Measurements from ENCODE around the gene SCYL1.

The SCYL1 gene

GRCh38 chr11:65576232-65576866 is 51.5 kb downstream of the SCYL1 start:
- Histone ChIP-seq H3K27ac (ENCODE audit: low read depth, low read length) (no peak overlapping the region), H3K79me1 (ENCODE audit: low read length) (peaks cover under 1% of the 10 kb centered on the region), H4K8ac (ENCODE audit: low read depth, low read length) (no peak overlapping the region), H2BK5ac (ENCODE audit: low read length) (no peak overlapping the region), H3K23ac (ENCODE audit: low read length) (no peak overlapping the region), H3K4me3 (ENCODE audit: low read length) (no peak overlapping the region), H2AK5ac (ENCODE audit: low read length) (no peak overlapping the region), H3K18ac (ENCODE audit: low read length) (peak overlapping the region; percentile 35), H4K5ac (ENCODE audit: low read length) (no peak overlapping the region), H3K4ac (ENCODE audit: low read depth, low read length) (no peak overlapping the region), H2BK15ac (replicated peaks; ENCODE audit: low read depth) (no peak overlapping the region), H3K79me2 (ENCODE audit: control insufficient read depth, insufficient read depth, low read length) (peaks cover under 1% of the 10 kb centered on the region), H3K4me1 (ENCODE audit: control insufficient read depth, low read depth, low read length) (peaks cover 5% of the 10 kb centered on the region), H3K27me3 (ENCODE audit: insufficient read depth, low read length, poor library complexity) (no peaks in the 10 kb centered on the region), H3K36me3 (ENCODE audit: control insufficient read depth, insufficient read depth, low read length) (no peaks in the 10 kb centered on the region), H2BK120ac (ENCODE audit: low read depth, low read length) (no peak overlapping the region), H3K9ac (ENCODE audit: low read length) (peak overlapping the region; percentile 72), H3K4me2 (ENCODE audit: low read length) (no peak overlapping the region), H3K56ac (ENCODE audit: low read length) (peak overlapping the region; percentile 79)
- WGBS (ENCODE audit: extremely low coverage, insufficient coverage, low lambda C conversion rate) = no CpG with 5 or more reads among the region's 26 CpGs
- DNase-seq = no peak

- H3K4me2 ChIP-seq (ENCODE audit: low read length) = no peak overlapping the region
- no peak overlapping the region for H2BK120ac ChIP-seq (ENCODE audit: low read depth, low read length)
- H3K79me1 ChIP-seq (ENCODE audit: low read length) = no peaks in the 10 kb centered on the region
- H3K4me3 ChIP-seq (ENCODE audit: low read length) = no peak overlapping the region
- H2BK5ac ChIP-seq (ENCODE audit: low read length) = no peak overlapping the region
- no peak overlapping the region for H2AK5ac ChIP-seq (ENCODE audit: low read length)
- no peak overlapping the region for H3K27ac ChIP-seq (ENCODE audit: low read depth, low read length)
- H3K9ac ChIP-seq (ENCODE audit: low read length) = no peak overlapping the region
- no peak overlapping the region for H4K8ac ChIP-seq (ENCODE audit: low read depth, low read length)
- no peaks in the 10 kb centered on the region for H3K79me2 ChIP-seq (ENCODE audit: control insufficient read depth, insufficient read depth, low read length)
- WGBS (ENCODE audit: extremely low coverage, insufficient coverage, low lambda C conversion rate) = no CpG with 5 or more reads among the region's 18 CpGs
- H3K23ac ChIP-seq (ENCODE audit: low read length) = no peak overlapping the region
- no peak for DNase-seq
- no peak overlapping the region for H3K18ac ChIP-seq (ENCODE audit: low read length)
- H3K4me1 ChIP-seq (ENCODE audit: control insufficient read depth, low read depth, low read length) = peaks cover 2% of the 10 kb centered on the region
- H3K36me3 ChIP-seq (ENCODE audit: control insufficient read depth, insufficient read depth, low read length) = no peaks in the 10 kb centered on the region
- no peaks in the 10 kb centered on the region for H3K27me3 ChIP-seq (ENCODE audit: insufficient read depth, low read length, poor library complexity)
- no peak overlapping the region for H3K4ac ChIP-seq (ENCODE audit: low read depth, low read length)
- no peak overlapping the region for H4K5ac ChIP-seq (ENCODE audit: low read length)
- H3K56ac ChIP-seq (ENCODE audit: low read length) = no peak overlapping the region
- no peak overlapping the region for H2BK15ac ChIP-seq (replicated peaks; ENCODE audit: low read depth)
These were observed 52.2 kb downstream of the SCYL1 start for GRCh38 chr11:65576867-65577755.

GRCh38 chr11:65577756-65578109 is 52.9 kb downstream of the SCYL1 start:
- no CpG with 5 or more reads among the region's 8 CpGs for WGBS (ENCODE audit: extremely low coverage, insufficient coverage, low lambda C conversion rate)
- Histone ChIP-seq H3K4me2 (ENCODE audit: low read length) (no peak overlapping the region), H2BK15ac (replicated peaks; ENCODE audit: low read depth) (no peak overlapping the region), H4K8ac (ENCODE audit: low read depth, low read length) (no peak overlapping the region), H3K79me2 (ENCODE audit: control insufficient read depth, insufficient read depth, low read length) (no peaks in the 10 kb centered on the region), H3K4me3 (ENCODE audit: low read length) (no peak overlapping the region), H3K56ac (ENCODE audit: low read length) (no peak overlapping the region), H3K18ac (ENCODE audit: low read length) (no peak overlapping the region), H3K27ac (ENCODE audit: low read depth, low read length) (no peak overlapping the region), H3K4ac (ENCODE audit: low read depth, low read length) (no peak overlapping the region), H2BK5ac (ENCODE audit: low read length) (no peak overlapping the region), H3K27me3 (ENCODE audit: insufficient read depth, low read length, poor library complexity) (no peaks in the 10 kb centered on the region), H3K9ac (ENCODE audit: low read length) (no peak overlapping the region), H2AK5ac (ENCODE audit: low read length) (no peak overlapping the region), H4K5ac (ENCODE audit: low read length) (no peak overlapping the region), H2BK120ac (ENCODE audit: low read depth, low read length) (no peak overlapping the region), H3K36me3 (ENCODE audit: control insufficient read depth, insufficient read depth, low read length) (no peaks in the 10 kb centered on the region), H3K23ac (ENCODE audit: low read length) (no peak overlapping the region), H3K79me1 (ENCODE audit: low read length) (no peaks in the 10 kb centered on the region), H3K4me1 (ENCODE audit: control insufficient read depth, low read depth, low read length) (peaks cover 2% of the 10 kb centered on the region)
- DNase-seq = no peak

GRCh38 chr11:65578134-65578533 is 53.3 kb downstream of the SCYL1 start:
- Histone ChIP-seq H2BK5ac (ENCODE audit: low read length) (no peak overlapping the region), H3K27ac (ENCODE audit: low read depth, low read length) (no peak overlapping the region)

GRCh38 chr11:65578667-65579066 is 53.8 kb downstream of the SCYL1 start:
- no peak overlapping the region for H2AK5ac ChIP-seq (ENCODE audit: low read length)
- H3K4ac ChIP-seq (ENCODE audit: low read depth, low read length) = no peak overlapping the region
- H4K5ac ChIP-seq (ENCODE audit: low read length) = no peak overlapping the region
- H3K9ac ChIP-seq (ENCODE audit: low read length) = no peak overlapping the region
- H3K36me3 ChIP-seq (ENCODE audit: control insufficient read depth, insufficient read depth, low read length) = no peaks in the 10 kb centered on the region
- no peak overlapping the region for H2BK5ac ChIP-seq (ENCODE audit: low read length)
- H3K79me1 ChIP-seq (ENCODE audit: low read length) = no peaks in the 10 kb centered on the region
- no peak overlapping the region for H3K18ac ChIP-seq (ENCODE audit: low read length)
- H2BK15ac ChIP-seq (replicated peaks; ENCODE audit: low read depth) = no peak overlapping the region
- no peaks in the 10 kb centered on the region for H3K79me2 ChIP-seq (ENCODE audit: control insufficient read depth, insufficient read depth, low read length)
- H3K27me3 ChIP-seq (ENCODE audit: insufficient read depth, low read length, poor library complexity) = no peaks in the 10 kb centered on the region
- no peak overlapping the region for H3K4me2 ChIP-seq (ENCODE audit: low read length)
- H2BK120ac ChIP-seq (ENCODE audit: low read depth, low read length) = no peak overlapping the region
- H3K56ac ChIP-seq (ENCODE audit: low read length) = no peak overlapping the region
- peaks cover 2% of the 10 kb centered on the region for H3K4me1 ChIP-seq (ENCODE audit: control insufficient read depth, low read depth, low read length)
- no CpG with 5 or more reads among the region's 3 CpGs for WGBS (ENCODE audit: extremely low coverage, insufficient coverage, low lambda C conversion rate)
- DNase-seq = no peak
- H3K27ac ChIP-seq (ENCODE audit: low read depth, low read length) = no peak overlapping the region
- no peak overlapping the region for H4K8ac ChIP-seq (ENCODE audit: low read depth, low read length)
- H3K23ac ChIP-seq (ENCODE audit: low read length) = no peak overlapping the region
- no peak overlapping the region for H3K4me3 ChIP-seq (ENCODE audit: low read length)

More at GRCh38 chr11:65578134-65578533, 53.3 kb downstream of the SCYL1 start:
- Histone ChIP-seq H4K8ac (ENCODE audit: low read depth, low read length) (no peak overlapping the region), H3K4me3 (ENCODE audit: low read length) (no peak overlapping the region), H3K4me2 (ENCODE audit: low read length) (no peak overlapping the region), H3K36me3 (ENCODE audit: control insufficient read depth, insufficient read depth, low read length) (no peaks in the 10 kb centered on the region), H2BK120ac (ENCODE audit: low read depth, low read length) (no peak overlapping the region), H3K27me3 (ENCODE audit: insufficient read depth, low read length, poor library complexity) (no peaks in the 10 kb centered on the region), H3K79me2 (ENCODE audit: control insufficient read depth, insufficient read depth, low read length) (no peaks in the 10 kb centered on the region), H2AK5ac (ENCODE audit: low read length) (no peak overlapping the region), H3K4me1 (ENCODE audit: control insufficient read depth, low read depth, low read length) (peaks cover 2% of the 10 kb centered on the region), H3K79me1 (ENCODE audit: low read length) (no peaks in the 10 kb centered on the region), H3K18ac (ENCODE audit: low read length) (no peak overlapping the region), H4K5ac (ENCODE audit: low read length) (no peak overlapping the region), H3K9ac (ENCODE audit: low read length) (no peak overlapping the region), H3K56ac (ENCODE audit: low read length) (no peak overlapping the region), H3K4ac (ENCODE audit: low read depth, low read length) (no peak overlapping the region), H3K23ac (ENCODE audit: low read length) (no peak overlapping the region), H2BK15ac (replicated peaks; ENCODE audit: low read depth) (no peak overlapping the region)
- WGBS (ENCODE audit: extremely low coverage, insufficient coverage, low lambda C conversion rate) = no CpG with 5 or more reads among the region's 7 CpGs
- no peak for DNase-seq

Measured in mesendoderm (in vitro differentiated cells).